GM18508 (cell line): Measurements from ENCODE around the gene VAV3.

Source experiments
- ATAC-seq: cut with Tn5 transposase; IDR thresholded peaks from one replicate; pipeline ENCODE4 v1.9.1; 2021; ENCODE audit warnings: moderate number of reproducible peaks; ENCODE audit not compliant: insufficient read depth, unreplicated experiment

VAV3 gene

GRCh38 chr1:107525961-107526360, 439.0 kb downstream of the VAV3 start:
- ATAC-seq = no peak

DNA sequence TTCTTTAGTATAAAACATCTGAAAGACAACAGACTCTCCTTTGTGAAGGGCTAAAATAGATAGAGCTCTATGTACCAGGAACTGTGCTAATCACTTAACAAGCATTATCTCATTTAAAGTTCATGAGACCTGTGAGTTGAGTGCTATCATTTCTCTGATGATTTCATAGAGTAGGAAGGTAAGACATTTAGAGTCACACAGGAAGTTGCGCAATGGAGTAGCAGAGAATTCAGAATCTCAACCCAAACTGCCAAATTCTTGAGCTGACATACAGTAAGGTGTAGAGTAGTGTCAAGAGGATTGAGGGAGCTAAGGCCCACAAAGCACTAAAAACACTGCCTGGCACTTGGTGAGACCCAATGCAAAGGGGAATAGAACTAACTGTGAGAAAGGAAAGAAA, 439.8 kb downstream of the VAV3 start:
- ATAC-seq = no peak

GRCh38 chr1:107524301-107524700, 440.7 kb downstream of the VAV3 start:
- no peak for ATAC-seq

DNA sequence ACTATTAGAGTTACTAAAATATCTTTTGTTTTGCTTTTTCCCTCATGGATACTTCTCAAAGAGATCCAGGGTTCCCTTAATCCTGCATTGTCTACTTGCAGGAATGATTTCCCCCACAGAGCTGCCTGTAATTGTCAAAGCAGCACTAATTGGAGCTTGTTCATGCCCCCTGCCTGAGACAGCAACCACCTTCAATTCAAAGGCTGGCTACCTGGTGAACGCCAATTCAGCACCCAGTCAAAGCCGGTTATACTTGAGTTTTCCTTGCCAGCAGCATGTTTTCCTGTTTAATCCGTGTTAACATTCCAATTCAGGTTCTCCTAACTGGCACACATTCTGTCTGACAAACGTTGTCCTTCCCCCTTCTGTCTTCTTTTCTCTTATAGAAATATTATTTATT, 441.2 kb downstream of the VAV3 start:
- ATAC-seq = no peak

GRCh38 chr1:107523061-107523460, 441.9 kb downstream of the VAV3 start:
- no peak for ATAC-seq
